Activated CD8-positive, alpha-beta memory T cell treated with anti-CD3 and anti-CD28 coated beads, Interleukin-2, amount 10 ng/mL, durations not matched to agents 7 days and 5 days (primary cell): ENCODE measurements around the gene DIP2C. TPM values are rescaled to one million over a fixed set of nuclear protein-coding genes. Genes with fewer than 3 reads are reported as not detected.
"Not testable (repeated sequence)": the region's sequence is repeated elsewhere in the genome, so short reads cannot be mapped to it uniquely, and the experiment has no call there.

Source experiments
- ATAC-seq: fragments of 150-1000 bp; cut with Tn5 transposase; one replicate; pipeline ENCODE4 v1.10.0; 2021; ENCODE audit warnings: moderate library complexity
- CTCF ChIA-PET: fragments of 350-600 bp; sonication (Branson Sonifier 250); formaldehyde crosslinking; loops from one replicate; lab custom pipeline; 2021; ENCODE audit warnings: antibody characterized with exemption; lab: Charles Lee
- DNase-seq: peaks from one replicate; pipeline ENCODE4 v3.0.0-alpha.2; 2020
- H3K27ac Mint-ChIP-seq: one replicate; pipeline ENCODE4 v1.8.0; 2021; ENCODE audit warnings: mild to moderate bottlenecking, mixed read lengths
- H3K27me3 Mint-ChIP-seq: one replicate; pipeline ENCODE4 v1.8.0; 2021; ENCODE audit warnings: mixed read lengths
- H3K36me3 Mint-ChIP-seq: one replicate; pipeline ENCODE4 v1.8.0; 2021; ENCODE audit warnings: mild to moderate bottlenecking, mixed read lengths
- H3K4me1 Mint-ChIP-seq: one replicate; pipeline ENCODE4 v1.8.0; 2021; ENCODE audit warnings: mixed read lengths
- H3K4me3 Mint-ChIP-seq: one replicate; pipeline ENCODE4 v1.8.0; 2021; ENCODE audit warnings: mild to moderate bottlenecking, moderate library complexity, mixed read lengths
- H3K9me3 Mint-ChIP-seq: one replicate; pipeline ENCODE4 v1.8.0; 2022; ENCODE audit warnings: low read depth, mixed read lengths
- total RNA-seq, 2 experiments: library from RNA; stranded (reverse); gene quantifications; one replicate each; pipeline ENCODE4 v1.2.3, GENCODE V29; 2021

The DIP2C gene
- total RNA-seq, 2 experiments from 2014 or later = 0.26 to 0.99 TPM

GRCh38 chr10:614790-615582, 74.5 kb downstream of the DIP2C start:
- DNase-seq (no peak), ATAC-seq (no peak)
- Mint-ChIP-seq H3K4me3 (no peak overlapping the region), H3K27ac (no peak overlapping the region), H3K36me3 (no peaks in the 10 kb centered on the region), H3K4me1 (no peaks in the 10 kb centered on the region), H3K9me3 (peaks cover 4% of the 10 kb centered on the region), H3K27me3 (peaks cover 6% of the 10 kb centered on the region)
- CTCF ChIA-PET = no interaction called here

- no peaks in the 10 kb centered on the region for H3K4me1 Mint-ChIP-seq
- H3K27ac Mint-ChIP-seq = no peak overlapping the region
- no peak overlapping the region for H3K4me3 Mint-ChIP-seq
- peaks cover 4% of the 10 kb centered on the region for H3K9me3 Mint-ChIP-seq
- H3K27me3 Mint-ChIP-seq = peaks cover 2% of the 10 kb centered on the region
- no peak for DNase-seq
- CTCF ChIA-PET = no interaction called here
- H3K36me3 Mint-ChIP-seq = no peaks in the 10 kb centered on the region
- ATAC-seq = no peak
Observed at GRCh38 chr10:614139-614711, 75.2 kb downstream of the DIP2C start.

GRCh38 chr10:613271-614138, 76.0 kb downstream of the DIP2C start:
- H3K9me3 Mint-ChIP-seq = peaks cover 4% of the 10 kb centered on the region
- no peak for ATAC-seq
- H3K27me3 Mint-ChIP-seq = peaks cover under 1% of the 10 kb centered on the region
- H3K4me3 Mint-ChIP-seq = no peak overlapping the region
- H3K36me3 Mint-ChIP-seq = no peaks in the 10 kb centered on the region
- no peak overlapping the region for H3K27ac Mint-ChIP-seq
- CTCF ChIA-PET = no interaction called here
- no peaks in the 10 kb centered on the region for H3K4me1 Mint-ChIP-seq
- DNase-seq = no peak

- H3K9me3 Mint-ChIP-seq = peaks cover 4% of the 10 kb centered on the region
- no peak for ATAC-seq
Observed at GRCh38 chr10:612696-613095, 76.8 kb downstream of the DIP2C start.

DNA sequence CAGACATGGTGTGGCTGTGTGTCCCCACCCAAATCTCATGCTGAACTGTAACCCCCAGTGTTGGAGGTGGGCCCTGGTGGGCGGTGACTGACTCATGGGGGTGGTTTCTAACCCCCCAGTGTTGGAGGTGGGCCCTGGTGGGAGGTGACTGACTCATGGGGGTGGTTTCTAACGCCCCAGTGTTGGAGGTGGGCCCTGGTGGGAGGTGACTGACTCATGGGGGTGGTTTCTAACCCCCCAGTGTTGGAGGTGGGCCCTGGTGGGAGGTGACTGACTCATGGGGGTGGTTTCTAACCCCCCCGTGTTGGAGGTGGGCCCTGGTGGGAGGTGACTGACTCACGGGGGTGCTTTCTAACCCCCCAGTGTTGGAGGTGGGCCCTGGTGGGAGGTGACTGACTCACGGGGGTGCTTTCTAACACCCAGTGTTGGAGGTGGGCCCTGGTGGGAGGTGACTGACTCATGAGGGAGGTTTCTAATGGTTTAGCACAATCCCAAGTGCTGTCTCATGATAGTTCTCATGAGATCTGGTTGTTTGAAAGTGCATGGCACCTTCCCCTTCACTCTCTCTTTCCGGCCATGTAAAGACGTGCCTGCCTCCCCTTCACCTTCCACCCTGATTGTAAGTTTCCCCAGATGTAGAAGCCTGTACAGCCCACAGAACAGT, 78.7 kb downstream of the DIP2C start:
- H3K36me3 Mint-ChIP-seq, H3K4me1 Mint-ChIP-seq, H3K27ac Mint-ChIP-seq, H3K4me3 Mint-ChIP-seq, H3K27me3 Mint-ChIP-seq, H3K9me3 Mint-ChIP-seq, DNase-seq, CTCF ChIA-PET, ATAC-seq: not testable (repeated sequence)

More at GRCh38 chr10:612696-613095, 76.8 kb downstream of the DIP2C start:
- no peak for DNase-seq
- Mint-ChIP-seq H3K27me3 (no peaks in the 10 kb centered on the region), H3K36me3 (no peaks in the 10 kb centered on the region), H3K4me1 (no peaks in the 10 kb centered on the region), H3K27ac (no peak overlapping the region), H3K4me3 (no peak overlapping the region)
- CTCF ChIA-PET = no interaction called here

DNA sequence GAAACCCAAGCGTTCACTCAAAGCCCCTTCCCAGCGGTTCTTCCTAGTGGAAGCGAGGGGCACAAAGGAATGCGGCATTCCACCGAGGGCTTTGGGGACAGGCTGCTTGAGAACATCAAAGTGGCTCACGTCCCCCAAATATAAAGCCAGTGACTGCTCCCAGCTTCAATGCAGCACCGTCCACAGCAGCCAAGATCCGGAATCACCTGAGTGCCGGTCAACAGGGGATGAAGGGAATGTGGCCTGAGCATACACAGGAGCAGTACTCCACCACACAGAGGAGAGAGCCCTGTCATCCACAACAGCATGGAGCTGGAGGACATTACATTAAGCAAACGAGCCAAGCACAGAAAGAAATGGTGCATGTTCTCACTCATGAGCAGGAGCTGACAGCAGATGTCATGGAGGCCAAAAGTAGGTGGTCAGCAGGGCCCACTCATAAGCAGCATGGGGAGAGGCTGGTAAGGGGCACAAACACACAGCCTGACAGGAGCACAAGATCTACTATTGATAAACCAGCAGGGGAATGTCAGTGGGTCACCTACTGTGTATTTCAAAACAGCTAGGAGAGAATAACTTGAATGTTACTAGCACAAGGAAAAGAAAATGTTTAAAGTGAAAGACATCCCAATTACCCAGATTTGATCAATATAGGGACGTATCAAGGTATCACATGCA, 79.5 kb downstream of the DIP2C start:
- Mint-ChIP-seq H3K4me3 (no peak overlapping the region), H3K27ac (no peak overlapping the region), H3K36me3 (no peaks in the 10 kb centered on the region), H3K9me3 (peaks cover 4% of the 10 kb centered on the region), H3K4me1 (no peaks in the 10 kb centered on the region), H3K27me3 (no peaks in the 10 kb centered on the region)
- no peak for ATAC-seq
- CTCF ChIA-PET = no interaction called here
- no peak for DNase-seq

GRCh38 chr10:609262-609658, 80.2 kb downstream of the DIP2C start:
- H3K9me3 Mint-ChIP-seq = peaks cover 4% of the 10 kb centered on the region
- DNase-seq (no peak), ATAC-seq (no peak)
- no peak overlapping the region for H3K4me3 Mint-ChIP-seq
- CTCF ChIA-PET = no interaction called here
- H3K27me3 Mint-ChIP-seq = no peaks in the 10 kb centered on the region
- H3K4me1 Mint-ChIP-seq = no peaks in the 10 kb centered on the region
- no peaks in the 10 kb centered on the region for H3K36me3 Mint-ChIP-seq
- H3K27ac Mint-ChIP-seq = no peak overlapping the region

- DNase-seq (no peak), ATAC-seq (no peak)
- peaks cover 4% of the 10 kb centered on the region for H3K9me3 Mint-ChIP-seq
- CTCF ChIA-PET = no interaction called here
- H3K27ac Mint-ChIP-seq = no peak overlapping the region
- H3K36me3 Mint-ChIP-seq = no peaks in the 10 kb centered on the region
- H3K4me1 Mint-ChIP-seq = no peaks in the 10 kb centered on the region
- no peaks in the 10 kb centered on the region for H3K27me3 Mint-ChIP-seq
- no peak overlapping the region for H3K4me3 Mint-ChIP-seq
Observed at GRCh38 chr10:608331-609261, 80.9 kb downstream of the DIP2C start.

DNA sequence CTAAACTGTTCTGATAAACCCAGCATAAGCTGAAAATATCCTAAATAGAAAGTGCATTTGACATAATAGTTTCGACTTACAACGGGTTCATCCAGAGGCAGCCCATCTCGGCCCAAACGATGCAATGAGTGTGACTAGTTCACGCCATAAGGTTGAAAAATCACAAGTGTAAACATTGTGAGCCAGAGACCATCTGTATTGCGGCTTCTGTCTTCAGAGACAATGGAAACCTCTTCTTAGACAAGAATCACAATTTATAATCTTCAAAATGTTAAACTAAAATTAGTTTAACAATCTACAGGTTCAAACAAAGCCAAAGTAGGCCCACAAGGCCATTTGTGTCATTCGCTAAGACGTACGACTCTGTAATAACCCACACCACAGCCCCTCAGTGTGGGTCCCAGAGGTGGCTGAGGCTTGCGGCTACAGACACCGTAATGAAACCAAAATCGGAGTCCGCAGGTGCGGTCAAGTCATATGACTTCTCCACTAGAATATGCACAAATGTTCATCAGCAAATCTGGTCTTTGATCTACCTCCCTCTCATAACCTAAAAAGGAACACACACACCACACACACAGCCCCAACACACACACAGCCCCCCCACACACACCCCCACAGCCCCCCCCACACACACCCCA, 81.8 kb downstream of the DIP2C start:
- Mint-ChIP-seq H3K36me3 (no peaks in the 10 kb centered on the region), H3K9me3 (peaks cover 4% of the 10 kb centered on the region), H3K27ac (no peak overlapping the region), H3K4me3 (no peak overlapping the region), H3K4me1 (no peaks in the 10 kb centered on the region), H3K27me3 (no peaks in the 10 kb centered on the region)
- DNase-seq = no peak
- CTCF ChIA-PET = no interaction called here
- ATAC-seq = no peak

GRCh38 chr10:606762-607544, 82.5 kb downstream of the DIP2C start:
- CTCF ChIA-PET = no interaction called here
- no peak for DNase-seq
- no peaks in the 10 kb centered on the region for H3K27me3 Mint-ChIP-seq
- no peaks in the 10 kb centered on the region for H3K4me1 Mint-ChIP-seq
- H3K9me3 Mint-ChIP-seq = peaks cover 4% of the 10 kb centered on the region
- ATAC-seq = no peak
- no peaks in the 10 kb centered on the region for H3K36me3 Mint-ChIP-seq
- no peak overlapping the region for H3K27ac Mint-ChIP-seq
- no peak overlapping the region for H3K4me3 Mint-ChIP-seq

GRCh38 chr10:605632-606325, 83.7 kb downstream of the DIP2C start:
- no peaks in the 10 kb centered on the region for H3K36me3 Mint-ChIP-seq
- DNase-seq = no peak
- H3K4me3 Mint-ChIP-seq = no peak overlapping the region
- CTCF ChIA-PET = no interaction called here
- no peaks in the 10 kb centered on the region for H3K9me3 Mint-ChIP-seq
- no peaks in the 10 kb centered on the region for H3K4me1 Mint-ChIP-seq
- no peak for ATAC-seq
- peaks cover 7% of the 10 kb centered on the region for H3K27me3 Mint-ChIP-seq
- H3K27ac Mint-ChIP-seq = no peak overlapping the region
